KBM-7 (cell line): Measurements from ENCODE around the gene PKD1L1.

Source experiments
- DNase-seq: peaks from one replicate; pipeline ENCODE4 v3.0.0-alpha.2; 2015
- in situ Hi-C: fragments of 300-500 bp; cut with MboI; formaldehyde crosslinking; loops from 2 replicates; pipeline ENCODE4 v1.14.3; 2020; ENCODE audit warnings: low sequenced_read_pairs, low pct_unique_long_range_greater_than_20kb, mixed read lengths

PKD1L1 gene

DNA sequence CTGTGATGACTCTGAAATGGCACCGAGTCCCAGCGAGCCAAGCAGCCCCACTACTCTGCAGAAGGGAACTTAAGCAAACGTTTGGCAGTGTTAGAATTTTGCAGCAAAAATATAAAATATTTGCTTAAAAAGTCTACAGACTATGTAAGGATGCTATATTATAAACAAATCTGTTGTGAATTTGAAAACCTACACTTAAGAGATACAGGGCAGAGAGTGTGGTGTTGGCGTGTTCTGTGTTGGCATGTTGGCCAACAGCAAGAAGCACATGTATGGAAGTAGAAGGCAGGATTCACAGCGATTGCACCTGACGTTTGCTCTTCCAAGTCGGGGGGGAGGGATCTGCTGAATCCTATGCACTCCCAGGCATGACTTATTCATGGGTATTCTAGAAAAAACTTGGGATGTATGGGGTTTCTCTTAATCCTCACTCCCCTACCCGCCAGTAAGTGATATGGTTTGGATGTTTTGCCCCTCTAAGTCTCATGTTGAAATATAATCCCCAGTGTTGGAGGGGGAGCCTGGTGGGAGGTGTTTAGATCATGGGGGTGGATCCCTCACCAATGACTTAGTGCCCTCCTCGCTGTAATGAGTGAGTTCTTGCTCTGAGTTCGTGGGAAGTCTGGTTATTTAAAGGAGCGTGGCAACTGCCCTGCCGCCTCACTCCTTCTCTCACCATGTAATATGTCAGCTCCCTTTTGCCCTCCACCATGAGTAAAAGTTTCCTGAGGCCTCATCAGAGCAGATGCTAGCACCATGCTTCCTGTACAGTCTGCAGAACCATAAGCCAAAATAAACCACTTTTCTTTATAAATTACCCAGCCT lies 62.1 kb downstream of the PKD1L1 start:
- DNase-seq, result no peak
- in situ Hi-C loops, result no loop called here

GRCh38 chr7:47885309-47885986 lies 62.8 kb downstream of the PKD1L1 start:
- no peak for DNase-seq
- in situ Hi-C loops, result no loop called here

DNA sequence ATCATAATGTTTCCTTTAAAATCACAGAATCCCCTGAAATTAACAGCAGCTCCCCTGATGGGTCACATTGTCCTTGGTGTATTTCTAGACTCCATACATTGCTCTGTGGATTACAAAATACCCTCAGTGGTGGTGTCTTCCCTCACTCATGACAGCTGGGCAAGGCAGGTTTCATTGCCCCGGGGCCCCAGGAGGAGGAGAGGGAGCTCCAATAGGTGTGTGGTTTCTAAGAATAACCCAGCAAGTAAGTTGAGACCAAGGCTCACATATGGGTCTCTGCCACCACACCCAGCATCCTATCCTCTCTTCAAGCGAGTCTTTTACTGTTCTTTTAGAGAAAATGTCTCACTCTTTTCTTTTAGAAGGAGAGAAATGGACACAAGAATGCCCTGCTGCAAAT lies 63.6 kb downstream of the PKD1L1 start:
- in situ Hi-C loops, result no loop called here
- no peak for DNase-seq

DNA sequence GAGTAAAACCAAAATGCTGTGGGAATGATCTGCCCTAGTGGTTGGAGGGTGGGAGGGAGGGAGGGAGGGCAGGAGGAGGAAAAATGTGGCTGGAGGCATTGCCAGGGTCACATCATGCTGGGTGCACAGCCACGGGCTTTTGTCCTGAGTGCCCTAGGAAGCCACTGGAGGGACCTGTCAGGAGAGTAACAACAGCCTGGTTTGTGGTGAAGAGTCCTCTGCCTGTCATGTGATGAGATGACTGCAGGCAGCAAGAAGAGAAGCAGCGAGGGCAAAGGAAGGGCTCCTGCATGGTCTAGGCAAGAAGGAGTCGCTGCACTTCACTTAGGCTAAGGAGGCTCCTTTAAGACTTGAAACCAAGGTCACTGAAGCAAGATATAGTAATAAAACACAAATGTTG lies 65.6 kb downstream of the PKD1L1 start:
- no peak for DNase-seq
- in situ Hi-C loops, result no loop called here

GRCh38 chr7:47881256-47881655 lies 67.0 kb downstream of the PKD1L1 start:
- no peak for DNase-seq
- in situ Hi-C loops, result no loop called here

- in situ Hi-C loops, result no loop called here
- no peak for DNase-seq
These were observed 69.6 kb downstream of the PKD1L1 start for GRCh38 chr7:47878662-47879061.

- in situ Hi-C loops, result no loop called here
- DNase-seq, result no peak
These were observed 70.9 kb downstream of the PKD1L1 start for GRCh38 chr7:47877336-47877735.

- DNase-seq, result no peak
- in situ Hi-C loops, result no loop called here
These were observed 72.1 kb downstream of the PKD1L1 start for GRCh38 chr7:47875998-47876744.

DNA sequence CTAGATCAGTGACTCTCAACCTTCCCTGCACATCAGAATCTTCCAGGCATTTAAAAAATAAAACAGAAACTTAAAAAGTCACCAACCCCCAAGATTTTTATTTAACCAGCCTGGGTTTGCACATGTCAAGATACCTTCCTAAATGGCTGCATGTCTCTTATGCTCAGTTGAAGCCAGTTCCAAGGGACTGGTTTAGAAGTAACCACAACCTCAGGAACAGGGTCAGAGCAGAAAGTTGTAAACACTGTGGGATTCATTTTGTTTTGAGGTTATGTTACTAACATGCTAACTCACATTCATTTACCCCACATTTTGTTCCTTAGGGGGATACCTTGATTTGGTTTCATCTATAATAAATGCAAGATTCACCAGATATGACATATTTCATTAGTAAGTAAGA lies 72.9 kb downstream of the PKD1L1 start:
- DNase-seq, result no peak
- in situ Hi-C loops, result no loop called here

- no peak for DNase-seq
- in situ Hi-C loops, result no loop called here
These were observed 74.5 kb downstream of the PKD1L1 start for GRCh38 chr7:47873762-47874161.

DNA sequence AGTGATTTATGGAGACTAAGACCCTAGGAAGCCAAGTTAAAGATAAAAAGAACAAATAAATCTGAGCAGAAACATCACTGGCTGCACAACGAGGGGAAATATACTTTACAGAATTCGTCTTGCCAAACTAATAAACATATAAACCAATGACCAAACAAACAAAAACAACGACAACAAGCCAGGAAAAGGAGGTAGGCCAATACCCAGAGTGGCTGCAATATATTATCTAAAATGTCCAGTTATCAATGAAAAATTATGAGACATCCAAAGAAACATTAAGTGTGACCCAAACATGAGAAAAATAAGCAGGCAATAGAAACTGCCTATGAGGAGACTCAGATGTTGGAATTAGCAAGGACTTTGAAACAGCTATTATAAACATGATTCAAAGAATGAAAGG lies 81.0 kb downstream of the PKD1L1 start:
- DNase-seq, result no peak
- in situ Hi-C loops, result no loop called here

DNA sequence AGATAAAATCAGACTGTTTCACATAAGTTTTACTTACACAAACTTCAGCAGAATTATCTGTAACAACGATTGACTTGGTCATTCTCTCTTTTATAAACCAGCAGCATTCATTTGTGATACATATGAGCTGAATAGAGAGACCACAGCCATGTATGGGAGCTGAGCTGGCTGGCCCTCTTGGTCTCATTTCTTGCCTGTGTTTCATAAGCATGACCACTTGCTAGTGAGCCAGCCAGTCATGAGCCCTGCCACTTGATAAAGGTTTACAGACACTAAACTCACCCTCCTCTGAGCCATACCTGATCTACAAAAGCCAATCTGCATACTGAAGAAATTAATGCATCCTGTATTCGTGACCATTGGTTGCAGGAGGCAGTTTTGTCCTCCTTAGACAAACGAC lies 82.1 kb downstream of the PKD1L1 start:
- DNase-seq, result no peak
- in situ Hi-C loops, result no loop called here

GRCh38 chr7:47852330-47853245 lies 95.7 kb downstream of the PKD1L1 start:
- no peak for DNase-seq
- in situ Hi-C loops, result no loop called here

GRCh38 chr7:47847207-47847606 lies 101.1 kb downstream of the PKD1L1 start:
- no peak for DNase-seq
- in situ Hi-C loops, result loop anchor here (25.0 kb wide), 1 partner anchor 585 kb away; no protein-coding TSS in a partner anchor

DNA sequence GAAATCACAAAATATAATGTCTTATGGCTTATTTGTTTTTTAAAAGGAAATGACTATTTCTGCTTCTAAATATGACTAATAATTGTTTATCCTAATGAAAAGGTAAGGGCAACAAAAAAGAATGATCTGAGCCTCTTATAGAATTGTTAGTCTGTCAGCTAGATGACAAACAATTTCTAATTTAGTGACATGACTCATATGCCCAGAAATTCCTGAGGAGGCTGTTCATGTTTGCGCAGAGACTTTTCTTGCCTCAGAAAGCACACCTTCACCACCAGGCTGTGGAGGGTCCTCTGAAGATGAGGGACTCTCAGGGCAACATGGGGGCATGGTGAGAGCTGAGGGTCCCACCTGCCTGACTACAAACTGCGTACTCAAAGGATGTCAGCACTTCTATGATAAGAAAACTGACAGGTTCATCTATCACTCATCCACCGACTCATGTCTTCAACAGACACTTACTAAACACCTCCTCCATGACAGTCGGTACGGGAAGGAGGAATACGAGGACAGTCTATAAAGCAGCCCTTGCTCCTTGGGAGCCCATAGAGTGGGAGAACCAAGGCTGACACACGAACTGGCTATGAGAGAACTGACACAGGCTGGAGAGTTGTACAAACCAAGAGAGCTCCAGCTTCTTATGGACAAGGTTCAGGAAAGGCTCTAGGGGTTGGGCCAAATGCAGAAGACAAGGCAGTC lies 102.0 kb downstream of the PKD1L1 start:
- DNase-seq, result no peak
- in situ Hi-C loops, result loop anchor here (25.0 kb wide), 1 partner anchor 584 kb away; no protein-coding TSS in a partner anchor

DNA sequence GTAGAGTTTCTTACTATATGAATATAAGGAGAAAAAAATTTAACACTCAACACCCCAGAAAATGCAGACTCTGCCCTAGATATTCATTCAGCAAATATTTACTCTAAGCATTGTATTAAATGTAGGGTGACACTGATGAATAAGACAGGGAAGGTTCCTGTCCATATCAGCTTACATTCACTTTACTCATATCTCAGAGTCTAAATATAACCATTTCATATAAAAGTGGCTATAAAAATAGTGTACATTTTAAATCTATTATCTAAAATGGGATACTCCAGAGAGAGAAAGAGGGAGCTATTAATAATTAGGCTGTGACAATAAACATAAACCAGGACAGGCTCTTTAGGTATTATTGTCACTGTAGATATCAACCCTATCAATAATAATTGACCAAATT lies 104.0 kb downstream of the PKD1L1 start:
- in situ Hi-C loops, result loop anchor here (25.0 kb wide), 1 partner anchor 582 kb away; no protein-coding TSS in a partner anchor
- DNase-seq, result no peak

GRCh38 chr7:47843291-47843690 lies 105.0 kb downstream of the PKD1L1 start:
- in situ Hi-C loops, result loop anchor here (25.0 kb wide), 1 partner anchor 581 kb away; no protein-coding TSS in a partner anchor

GRCh38 chr7:47839381-47839780 lies 108.9 kb downstream of the PKD1L1 start:
- in situ Hi-C loops, result loop anchor here (25.0 kb wide), 1 partner anchor 577 kb away; no protein-coding TSS in a partner anchor

More at GRCh38 chr7:47843291-47843690, 105.0 kb downstream of the PKD1L1 start:
- DNase-seq, result no peak

More at GRCh38 chr7:47839381-47839780, 108.9 kb downstream of the PKD1L1 start:
- DNase-seq, result no peak
